H1 (cell line): ENCODE data around the gene TK2. TPM values are rescaled to one million over a fixed set of nuclear protein-coding genes. Genes with fewer than 3 reads are reported as not detected.

Experiments used
- CTCF ChIA-PET: fragments of 300-600 bp; sonication (Branson Sonifier 250); formaldehyde crosslinking; loops from one replicate; lab custom pipeline; 2021; ENCODE audit not compliant: partially characterized antibody; lab: Charles Lee
- POLR2A ChIA-PET: fragments of 300-600 bp; sonication (Branson Sonifier 250); formaldehyde crosslinking; loops from one replicate; lab custom pipeline; 2021; ENCODE audit warnings: inconsistent platforms; ENCODE audit not compliant: partially characterized antibody; lab: Charles Lee
- DNase-seq, 2 experiments: peaks; one replicate each; pipeline versions ENCODE4 v3.0.0 to v3.0.0-alpha.2; 2010 to 2022; ENCODE audit warnings: low spot score in 2 of 2, low read depth in 1 of 2, mixed read lengths in 1 of 2
- FAIRE-seq: peaks from 2 replicates; lab custom pipeline; 2011; peaks lifted over from hg19 to GRCh38; lab: Jason Lieb, UNC
- H2AFZ ChIP-seq: 2 replicates; pipeline ENCODE4 v1.8.1; 2012; ENCODE audit warnings: low read length, inconsistent platforms
- H2AK5ac ChIP-seq: 2 replicates; pipeline ENCODE4 v1.6.1; 2013; ENCODE audit warnings: low read depth, low read length
- H2BK120ac ChIP-seq: replicated peaks from 2 replicates; pipeline ENCODE3; 2013; ENCODE audit warnings: low read depth, low read length, inconsistent platforms
- H2BK12ac ChIP-seq: 2 replicates; pipeline ENCODE4 v1.6.1; 2013; ENCODE audit warnings: low read depth, low read length
- H2BK15ac ChIP-seq: 2 replicates; pipeline ENCODE4 v1.6.1; 2013; ENCODE audit warnings: low read length
- H2BK20ac ChIP-seq: 2 replicates; pipeline ENCODE4 v1.6.1; 2013; ENCODE audit warnings: low read length
- H2BK5ac ChIP-seq: 2 replicates; pipeline ENCODE4 v1.6.1; 2013; ENCODE audit warnings: low read depth, low read length
- H3K14ac ChIP-seq: 2 replicates; pipeline ENCODE4 v1.6.1; 2013; ENCODE audit warnings: inconsistent platforms; ENCODE audit not compliant: insufficient read length
- H3K18ac ChIP-seq: 2 replicates; pipeline ENCODE4 v1.6.1; 2013; ENCODE audit warnings: low read length; ENCODE audit errors: extremely low read depth
- H3K23ac ChIP-seq: 2 replicates; pipeline ENCODE4 v1.6.1; 2013; ENCODE audit warnings: inconsistent platforms; ENCODE audit not compliant: insufficient read length
- H3K23me2 ChIP-seq: 2 replicates; pipeline ENCODE4 v1.6.1; 2013; ENCODE audit warnings: low read depth, low read length
- H3K27ac ChIP-seq: 2 replicates; pipeline ENCODE4 v1.6.1; 2011; ENCODE audit warnings: low read depth, low read length, inconsistent platforms
- H3K27me3 ChIP-seq, 4 experiments: replicated peaks in 1 of 4; 1 replicate in 1 of 4; 2 replicates in 3 of 4; pipeline versions ENCODE4 v1.6.1 to v1.8.1; 2011 to 2013; ENCODE audit warnings: low read length in 3 of 4, mild to moderate bottlenecking in 3 of 4, inconsistent platforms in 2 of 4, mixed read lengths in 2 of 4, moderate library complexity in 1 of 4; ENCODE audit not compliant: control insufficient read depth in 3 of 4, insufficient read depth in 3 of 4; ENCODE audit errors: extremely low read depth in 1 of 4
- H3K36me3 ChIP-seq, 4 experiments: 2 replicates each; pipeline versions ENCODE4 v1.6.1 to v1.8.1; 2011 to 2013; ENCODE audit warnings: mild to moderate bottlenecking in 4 of 4, low read length in 3 of 4, moderate library complexity in 2 of 4, control low read depth in 1 of 4, inconsistent platforms in 1 of 4; ENCODE audit not compliant: insufficient read depth in 4 of 4, control insufficient read depth in 2 of 4
- H3K4ac ChIP-seq: replicated peaks from 2 replicates; pipeline ENCODE3; 2013; ENCODE audit warnings: low read length, low read depth, mixed read lengths, inconsistent platforms; ENCODE audit not compliant: insufficient read length
- H3K4me1 ChIP-seq, 4 experiments: replicated peaks in 1 of 4; 1 replicate in 1 of 4; 2 replicates in 3 of 4; pipeline versions ENCODE4 v1.6.1 to v1.8.1; 2011 to 2013; ENCODE audit warnings: low read length in 3 of 4, inconsistent platforms in 2 of 4, mixed read lengths in 1 of 4; ENCODE audit not compliant: insufficient read depth in 4 of 4, control insufficient read depth in 3 of 4
- H3K4me2 ChIP-seq, 2 experiments: 2 replicates each; pipeline versions ENCODE4 v1.6.1 to v1.8.1; 2011 to 2013; ENCODE audit warnings: low read depth in 2 of 2, low read length in 2 of 2, control low read depth in 1 of 2, inconsistent platforms in 1 of 2, mild to moderate bottlenecking in 1 of 2; ENCODE audit not compliant: insufficient read depth in 1 of 2
- H3K4me3 ChIP-seq, 4 experiments: fragments of 200-600, 300-600 bp in 1 of 4; sonication (generic), shearing (Covaris generic), sonication (Bioruptor Twin) in 1 of 4; 2 replicates each; pipeline versions ENCODE4 v1.5.1 to v1.8.1; 2011 to 2016; ENCODE audit warnings: low read length in 4 of 4, low read depth in 3 of 4, control low read depth in 2 of 4, inconsistent platforms in 2 of 4, mild to moderate bottlenecking in 2 of 4, mixed read lengths in 1 of 4, moderate library complexity in 1 of 4; ENCODE audit not compliant: insufficient read depth in 2 of 4; ENCODE audit errors: extremely low read depth in 1 of 4
- H3K56ac ChIP-seq: replicated peaks from 2 replicates; pipeline ENCODE3; 2013; ENCODE audit warnings: low read depth, mild to moderate bottlenecking, mixed read lengths, low read length, inconsistent platforms; ENCODE audit not compliant: insufficient read length
- H3K79me1 ChIP-seq: 2 replicates; pipeline ENCODE4 v1.6.1; 2013; ENCODE audit warnings: low read depth, low read length, control low read depth
- H3K79me2 ChIP-seq, 2 experiments: 2 replicates each; pipeline versions ENCODE4 v1.6.1 to v1.8.1; 2012 to 2013; ENCODE audit warnings: low read length in 2 of 2, mild to moderate bottlenecking in 2 of 2, inconsistent platforms in 1 of 2; ENCODE audit not compliant: insufficient read depth in 2 of 2, control insufficient read depth in 1 of 2
- H3K9ac ChIP-seq, 4 experiments: replicated peaks in 1 of 4; 1 replicate in 1 of 4; 2 replicates in 3 of 4; pipeline versions ENCODE4 v1.6.1 to v1.8.1; 2011 to 2013; ENCODE audit warnings: low read depth in 3 of 4, low read length in 3 of 4, control low read depth in 2 of 4, mild to moderate bottlenecking in 2 of 4, moderate library complexity in 2 of 4, inconsistent platforms in 1 of 4; ENCODE audit errors: extremely low read depth in 1 of 4
- H3K9me3 ChIP-seq, 2 experiments: 2 replicates each; pipeline versions ENCODE4 v1.6.1 to v1.8.1; 2012 to 2013; ENCODE audit warnings: mild to moderate bottlenecking in 2 of 2, moderate library complexity in 2 of 2, control low read depth in 1 of 2, inconsistent platforms in 1 of 2, low read depth in 1 of 2, low read length in 1 of 2, mixed read lengths in 1 of 2; ENCODE audit not compliant: insufficient read depth in 2 of 2
- H4K20me1 ChIP-seq, 2 experiments: replicated peaks in 1 of 2; 2 replicates each; pipeline versions ENCODE3 to v1.8.1; 2011 to 2013; ENCODE audit warnings: inconsistent platforms in 2 of 2, low read length in 2 of 2, mild to moderate bottlenecking in 1 of 2; ENCODE audit not compliant: insufficient read depth in 2 of 2, control insufficient read depth in 1 of 2
- H4K5ac ChIP-seq: 2 replicates; pipeline ENCODE4 v1.6.1; 2013; ENCODE audit warnings: low read length, low read depth, mixed read lengths, inconsistent platforms; ENCODE audit not compliant: insufficient read length
- H4K8ac ChIP-seq: 2 replicates; pipeline ENCODE4 v1.8.0; 2013; ENCODE audit warnings: mild to moderate bottlenecking, moderate library complexity, low read length, inconsistent platforms; ENCODE audit not compliant: insufficient read depth; ENCODE audit errors: extremely low read depth
- H4K91ac ChIP-seq: replicated peaks from 2 replicates; pipeline ENCODE3; 2013; ENCODE audit warnings: low read length, mixed read lengths, inconsistent platforms; ENCODE audit not compliant: insufficient read length
- CBX8 ChIP-seq: fragments of 300-800, 300-1000 bp; sonication (generic); IDR thresholded peaks from 2 replicates; pipeline ENCODE4 v1.7.1; 2016; ENCODE audit warnings: low read depth, low read length, borderline replicate concordance
- CREB1 ChIP-seq: IDR thresholded peaks from 2 replicates; pipeline ENCODE4 v1.6.1; 2012; ENCODE audit warnings: inconsistent platforms
- HDAC2 ChIP-seq, 2 experiments: fragments of 300-600 bp in 1 of 2; sonication (generic) in 1 of 2; IDR thresholded peaks; 2 replicates each; pipeline ENCODE4 v1.6.1; 2011 to 2012; ENCODE audit warnings: low read depth in 2 of 2, low read length in 2 of 2, mild to moderate bottlenecking in 2 of 2, moderate library complexity in 2 of 2, borderline replicate concordance in 1 of 2, inconsistent platforms in 1 of 2
- JUND ChIP-seq: IDR thresholded peaks from 2 replicates; pipeline ENCODE4 v1.6.1; 2011; ENCODE audit warnings: mild to moderate bottlenecking, improper control_type of control experiment, low read length
- KDM5A ChIP-seq: fragments of 200-600 bp; IDR thresholded peaks from 2 replicates; pipeline ENCODE4 v1.7.1; 2012; ENCODE audit warnings: mild to moderate bottlenecking, low read length, inconsistent platforms, mixed read lengths
- POLR2A ChIP-seq, 2 experiments: IDR thresholded peaks; 1 replicate in 1 of 2; 2 replicates in 1 of 2; pipeline ENCODE4 v1.6.1; 2011; ENCODE audit warnings: low read depth in 2 of 2, low read length in 2 of 2, mild to moderate bottlenecking in 2 of 2; ENCODE audit errors: control extremely low read depth in 1 of 2
- SRF ChIP-seq: IDR thresholded peaks from 2 replicates; pipeline ENCODE4 v1.6.1; 2011; ENCODE audit warnings: mild to moderate bottlenecking, low read depth, low read length, moderate library complexity
- TAF1 ChIP-seq: IDR thresholded peaks from 2 replicates; pipeline ENCODE4 v1.6.1; 2011; ENCODE audit warnings: mild to moderate bottlenecking, low read depth, low read length
- TBP ChIP-seq: IDR thresholded peaks from 2 replicates; pipeline ENCODE4 v1.6.1; 2011; ENCODE audit warnings: low read depth, low read length, improper control_type of control experiment
- TCF12 ChIP-seq: IDR thresholded peaks from 2 replicates; pipeline ENCODE4 v1.6.1; 2011; ENCODE audit warnings: low read depth, mild to moderate bottlenecking, low read length
- TEAD4 ChIP-seq: IDR thresholded peaks from 2 replicates; pipeline ENCODE4 v1.6.1; 2012; ENCODE audit warnings: low read depth, low read length, inconsistent platforms, mixed read lengths
- WGBS, 2 experiments: shearing (Covaris generic) in 1 of 2; methylation state at CpG; one replicate each; pipeline versions ENCODE4 v1.1.6 to v1.1.7; 2013 to 2015; ENCODE audit warnings: low lambda C conversion rate in 2 of 2, mixed read lengths in 2 of 2, inconsistent platforms in 1 of 2, low coverage in 1 of 2, missing lambda C conversion rate in 1 of 2; ENCODE audit not compliant: insufficient replicate concordance in 2 of 2, insufficient coverage in 1 of 2, insufficient read length in 1 of 2; ENCODE audit errors: extremely low coverage in 1 of 2, missing lambda C conversion rate in 1 of 2; 5-methylcytosine and 5-hydroxymethylcytosine counted together
- polyA plus RNA-seq, 7 experiments: library from polyadenylated mRNA; depleted of rRNA in 3 of 7; stranded (reverse) in 5 of 7; unstranded in 2 of 7; fragments of >200 nt in 5 of 7; fragments of 200-250 nt in 2 of 7; gene quantifications; 1 replicate in 5 of 7; 2 replicates in 1 of 7; 4 replicates in 1 of 7; pipeline versions ENCODE4 v1.2.1 to v1.2.3, GENCODE V29; 2011 to 2013; ENCODE audit warnings: missing spikeins in 2 of 7, mixed read lengths in 2 of 7
- total RNA-seq: library from RNA; stranded (reverse); fragmentation: NEBNext Ultra II Directional; extraction: Animal tissue kit (Norgen Biotek cat#: 25700); gene quantifications from 2 replicates; pipeline ENCODE4 v1.2.1, GENCODE V29; 2021
- TF ChIP-seq, protein P1 (sequence below): IDR thresholded peaks from 2 replicates; pipeline ENCODE4 v1.6.1; 2012; ENCODE audit warnings: inconsistent platforms
- TF ChIP-seq, protein P2 (sequence below), 3 experiments: IDR thresholded peaks; 1 replicate in 2 of 3; 2 replicates in 1 of 3; pipeline versions ENCODE4 v1.5.1 to v1.6.1; 2011; ENCODE audit warnings: low read length in 3 of 3, mild to moderate bottlenecking in 3 of 3, inconsistent platforms in 2 of 3, low read depth in 1 of 3, moderate library complexity in 1 of 3; ENCODE audit not compliant: insufficient read depth in 1 of 3; ENCODE audit errors: control extremely low read depth in 1 of 3

Gene TK2
- total and polyA plus RNA-seq, 2 of the 8 experiments (the other 6 are each of a cell fraction or from before 2014, with no cell fraction given) = 2.7 to 3.6 TPM

DNA sequence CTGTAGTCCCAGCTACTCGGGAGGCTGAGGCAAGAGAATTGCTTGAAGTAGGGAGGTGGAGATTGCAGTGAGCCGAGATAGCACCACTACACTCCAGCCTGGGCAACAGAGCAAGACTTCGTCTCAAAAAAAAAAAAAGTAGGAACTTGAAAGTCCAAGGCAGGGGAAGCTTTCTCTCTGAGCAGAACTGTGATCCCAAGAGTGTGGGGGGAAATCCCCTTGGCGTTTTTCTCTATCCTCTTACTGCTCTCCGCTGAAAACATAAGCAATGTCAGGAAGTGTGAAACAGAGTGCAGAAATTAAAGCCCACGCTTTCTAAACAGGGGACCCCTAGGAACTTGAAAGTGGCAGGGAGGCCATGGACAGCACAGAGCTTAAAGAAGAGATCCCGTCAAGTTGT lies 44.8 kb upstream of the TK2 start:
- Histone ChIP-seq H3K18ac (no peak overlapping the region), H2AK5ac (no peak overlapping the region), H4K5ac (no peak overlapping the region), H3K36me3 (no peaks in the 10 kb centered on the region), H3K23me2 (no peaks in the 10 kb centered on the region), H2BK15ac (no peak overlapping the region), H3K4ac (no peak overlapping the region), H2BK5ac (no peak overlapping the region), H2AFZ (no peak overlapping the region), H2BK20ac (no peak overlapping the region), H2BK120ac (no peak overlapping the region), H3K23ac (no peak overlapping the region), H3K9me3 (no peaks in the 10 kb centered on the region), H3K9ac (no peak overlapping the region), H3K56ac (no peak overlapping the region), H3K27ac (no peak overlapping the region), H4K20me1 (no peaks in the 10 kb centered on the region), H3K4me3 (no peak overlapping the region), H3K4me2 (no peak overlapping the region), H3K14ac (no peak overlapping the region), H2BK12ac (no peak overlapping the region), H3K4me1 (no peaks in the 10 kb centered on the region), H4K8ac (no peak overlapping the region), H3K27me3 (no peaks in the 10 kb centered on the region), H4K91ac (no peak overlapping the region), H3K79me1 (no peaks in the 10 kb centered on the region), H3K79me2 (no peaks in the 10 kb centered on the region)
- POLR2A ChIA-PET = interaction anchor here (1.0 kb wide), 1 partner anchor 9 kb away, joined by 4 read pairs; the partner anchor contains the start of gene CMTM3
- no peak for DNase-seq
- 82% methylated on average over 7 of the region's 7 CpGs; no CpG with 5 or more reads in 1 of the 2 experiments for WGBS, 2 experiments
- CTCF ChIA-PET = interaction anchor here (1.2 kb wide), 2 partner anchors 9 to 69 kb away, joined by 3 to 4 read pairs; no protein-coding TSS in a partner anchor
- no peak for FAIRE-seq
- TF ChIP-seq POLR2A (IDR thresholded peaks at IDR 0.05; ENCODE audit: control extremely low read depth in 1 of 2, low read depth in 2 of 2, low read length in 2 of 2) (no peak), KDM5A (no peak), SRF (no peak), CREB1 (no peak), TCF12 (no peak), TBP (no peak), CBX8 (no peak), TAF1 (no peak), HDAC2 (IDR thresholded peaks at IDR 0.05; ENCODE audit: borderline replicate concordance in 1 of 2, low read depth in 2 of 2, low read length in 2 of 2) (no peak), TEAD4 (no peak), JUND (no peak)
- TF ChIP-seq, protein P1, sequence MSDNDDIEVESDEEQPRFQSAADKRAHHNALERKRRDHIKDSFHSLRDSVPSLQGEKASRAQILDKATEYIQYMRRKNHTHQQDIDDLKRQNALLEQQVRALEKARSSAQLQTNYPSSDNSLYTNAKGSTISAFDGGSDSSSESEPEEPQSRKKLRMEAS = no peak
- TF ChIP-seq, protein P2, sequence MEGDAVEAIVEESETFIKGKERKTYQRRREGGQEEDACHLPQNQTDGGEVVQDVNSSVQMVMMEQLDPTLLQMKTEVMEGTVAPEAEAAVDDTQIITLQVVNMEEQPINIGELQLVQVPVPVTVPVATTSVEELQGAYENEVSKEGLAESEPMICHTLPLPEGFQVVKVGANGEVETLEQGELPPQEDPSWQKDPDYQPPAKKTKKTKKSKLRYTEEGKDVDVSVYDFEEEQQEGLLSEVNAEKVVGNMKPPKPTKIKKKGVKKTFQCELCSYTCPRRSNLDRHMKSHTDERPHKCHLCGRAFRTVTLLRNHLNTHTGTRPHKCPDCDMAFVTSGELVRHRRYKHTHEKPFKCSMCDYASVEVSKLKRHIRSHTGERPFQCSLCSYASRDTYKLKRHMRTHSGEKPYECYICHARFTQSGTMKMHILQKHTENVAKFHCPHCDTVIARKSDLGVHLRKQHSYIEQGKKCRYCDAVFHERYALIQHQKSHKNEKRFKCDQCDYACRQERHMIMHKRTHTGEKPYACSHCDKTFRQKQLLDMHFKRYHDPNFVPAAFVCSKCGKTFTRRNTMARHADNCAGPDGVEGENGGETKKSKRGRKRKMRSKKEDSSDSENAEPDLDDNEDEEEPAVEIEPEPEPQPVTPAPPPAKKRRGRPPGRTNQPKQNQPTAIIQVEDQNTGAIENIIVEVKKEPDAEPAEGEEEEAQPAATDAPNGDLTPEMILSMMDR (IDR thresholded peaks at IDR 0.05; ENCODE audit: control extremely low read depth in 1 of 3, insufficient read depth in 1 of 3, low read depth in 1 of 3, low read length in 3 of 3) = no peak
